K562 (cell line): ENCODE measurements around the gene UBR7. TPM values are rescaled to one million over a fixed set of nuclear protein-coding genes. Genes with fewer than 3 reads are reported as not detected.

ENCODE experiments used
- CAMTA2 ChIP-seq: fragments of 250-450 bp; sonication (Bioruptor Pico); conservative IDR thresholded peaks from 2 replicates; pipeline ENCODE4 v1.5.1; 2022
- CBFA2T2 ChIP-seq: fragments of 450-650 bp; conservative IDR thresholded peaks from 2 replicates; pipeline ENCODE4 v1.6.1; 2017; ENCODE audit warnings: mild to moderate bottlenecking
- EHMT2 ChIP-seq: fragments of 450-650 bp; IDR thresholded peaks from 2 replicates; pipeline ENCODE4 v1.6.1; 2018; ENCODE audit warnings: antibody characterized with exemption
- FOXO4 ChIP-seq: fragments of 450-650 bp; formaldehyde crosslinking; IDR thresholded peaks from 2 replicates; pipeline ENCODE4 v1.4.0; 2020; ENCODE audit warnings: mild to moderate bottlenecking, moderate library complexity
- GABPB1 ChIP-seq: sonication (generic); formaldehyde crosslinking; IDR thresholded peaks from 2 replicates; pipeline ENCODE4 v1.8.0; 2022; ENCODE audit warnings: mild to moderate bottlenecking, missing genetic modification reagents
- HIVEP1 ChIP-seq: fragments of 250-450 bp; sonication (Bioruptor Pico); IDR thresholded peaks from 2 replicates; pipeline ENCODE4 v1.4.0; 2020; ENCODE audit warnings: mild to moderate bottlenecking
- LARP7 ChIP-seq: fragments of 450-650 bp; IDR thresholded peaks from 2 replicates; pipeline ENCODE4 v1.6.1; 2016
- POLR2AphosphoS2 ChIP-seq: IDR thresholded peaks from 2 replicates; pipeline ENCODE4 v1.6.1; 2012; ENCODE audit warnings: low read length, improper control_type of control experiment
- TAF1 ChIP-seq: IDR thresholded peaks from 2 replicates; pipeline ENCODE4 v1.6.1; 2011; ENCODE audit warnings: mild to moderate bottlenecking, low read length, moderate library complexity; ENCODE audit not compliant: insufficient read depth, control insufficient read depth, severe bottlenecking; ENCODE audit errors: extremely low read depth
- ZNF347 ChIP-seq: fragments of 450-650 bp; formaldehyde crosslinking; IDR thresholded peaks from 2 replicates; pipeline ENCODE4 v1.4.0; 2020; ENCODE audit warnings: low read depth, mild to moderate bottlenecking, moderate library complexity
- ZNF354B ChIP-seq: fragments of 250-450 bp; sonication (Bioruptor Pico); IDR thresholded peaks from 2 replicates; pipeline ENCODE4 v1.4.0; 2020
- ZNF77 ChIP-seq: fragments of 250-450 bp; sonication (Bioruptor Pico); IDR thresholded peaks from 2 replicates; pipeline ENCODE4 v1.5.0; 2020
- polyA plus RNA-seq, 8 experiments: library from polyadenylated mRNA; depleted of rRNA in 4 of 8; stranded (reverse) in 5 of 8; unstranded in 3 of 8; fragments of >200 nt; fragmentation: Nextera tagmentation in 2 of 8; fragmentation: Illumina TruSeq in 1 of 8; extraction: Ambion mirVana in 2 of 8; extraction: Trizol in 1 of 8; gene quantifications; 2 replicates each; pipeline versions ENCODE4 v1.2.1 to v1.2.3, GENCODE V29; 2011 to 2014; ENCODE audit warnings: inconsistent platforms in 1 of 8, missing spikeins in 1 of 8
- total RNA-seq, 7 experiments: library from RNA; depleted of rRNA in 6 of 7; stranded (reverse); fragments of >200 nt in 6 of 7; fragmentation: Illumina TruSeq in 2 of 7; extraction: Trizol in 2 of 7; gene quantifications; 2 replicates each; pipeline versions ENCODE4 v1.2.1 to v1.2.3, GENCODE V29; 2011 to 2021; ENCODE audit warnings: low replicate concordance in 1 of 7

The UBR7 gene
- total and polyA plus RNA-seq, 9 of the 15 experiments (the other 6 are each of a cell fraction or from before 2014, with no cell fraction given), result 12.5 to 63.0 (median 34.4) TPM

GRCh38 chr14:93271111-93271510 lies 64.1 kb downstream of the UBR7 start (continued):
- no peak for TF ChIP-seq EHMT2
- TF ChIP-seq HIVEP1 (CRISPR knock-in tag), result no peak
- no peak for TF ChIP-seq ZNF347 (CRISPR knock-in tag)
- no peak for TF ChIP-seq ZNF77 (CRISPR knock-in tag)
- no peak for TF ChIP-seq LARP7
- TF ChIP-seq FOXO4 (CRISPR knock-in tag), result no peak
- no peak for TF ChIP-seq CBFA2T2
- no peak for TF ChIP-seq ZNF354B (CRISPR knock-in tag)
- no peak for TF ChIP-seq GABPB1 (CRISPR knock-in tag)
- no peak for TF ChIP-seq TAF1
- TF ChIP-seq POLR2AphosphoS2, result no peak
- TF ChIP-seq CAMTA2 (CRISPR knock-in tag), result no peak
